A673 (cell line): ENCODE measurements around the gene SUN3. TPM values are rescaled to one million over a fixed set of nuclear protein-coding genes. Genes with fewer than 3 reads are reported as not detected.
"Not testable (repeated sequence)": the region's sequence is repeated elsewhere in the genome, so short reads cannot be mapped to it uniquely, and the experiment has no call there.

Source experiments
- BruUV-seq: library from RNA; stranded (reverse); fragments of 400-500 nt; replicated peaks from 2 replicates; lab custom pipeline; 2021; lab: Mats Ljungman, UMichigan
- CTCF ChIA-PET: fragments of 300-600 bp; sonication (Branson Sonifier 250); formaldehyde crosslinking; loops from one replicate; lab custom pipeline; 2022; ENCODE audit warnings: antibody characterized with exemption; lab: Charles Lee
- POLR2A ChIA-PET: fragments of 300-600 bp; sonication (Branson Sonifier 250); formaldehyde crosslinking; loops from one replicate; lab custom pipeline; 2022; ENCODE audit warnings: antibody characterized with exemption; ENCODE audit not compliant: low non-redundant PET; lab: Charles Lee
- DNase-seq: peaks from one replicate; pipeline ENCODE4 v3.0.0-alpha.2; 2015; ENCODE audit warnings: low spot score
- H3K27ac ChIP-seq: fragments of 200-600 bp; sonication (generic); 2 replicates; pipeline ENCODE4 v1.5.1; 2016; ENCODE audit warnings: mixed run types, low read depth, mild to moderate bottlenecking, mixed read lengths, antibody characterized with exemption, low read length; ENCODE audit not compliant: poor library complexity, severe bottlenecking
- H3K27me3 ChIP-seq: fragments of 200-600 bp; sonication (generic); replicated peaks from 2 replicates; pipeline ENCODE4 v1.6.1; 2017; ENCODE audit warnings: mixed run types, low read depth, mild to moderate bottlenecking, mixed read lengths, antibody characterized with exemption, low read length; ENCODE audit not compliant: insufficient read depth, poor library complexity
- H3K36me3 ChIP-seq: fragments of 200-600 bp; sonication (generic); 2 replicates; pipeline ENCODE4 v1.6.1; 2016; ENCODE audit warnings: mixed run types, mild to moderate bottlenecking, mixed read lengths, antibody characterized with exemption, low read length; ENCODE audit not compliant: insufficient read depth, poor library complexity, severe bottlenecking
- H3K4me1 ChIP-seq: fragments of 200-600 bp; sonication (generic); 2 replicates; pipeline ENCODE4 v1.6.1; 2017; ENCODE audit warnings: mixed run types, mild to moderate bottlenecking, mixed read lengths, antibody characterized with exemption, low read length; ENCODE audit not compliant: insufficient read depth, poor library complexity, severe bottlenecking
- H3K4me3 ChIP-seq: fragments of 200-600 bp; sonication (generic); 2 replicates; pipeline ENCODE4 v1.5.1; 2016; ENCODE audit warnings: low read depth, mixed run types, mild to moderate bottlenecking, mixed read lengths, low read length; ENCODE audit not compliant: poor library complexity, severe bottlenecking
- H3K9me3 ChIP-seq: fragments of 200-600 bp; sonication (generic); 2 replicates; pipeline ENCODE4 v1.6.1; 2016; ENCODE audit warnings: mixed run types, low read depth, mild to moderate bottlenecking, mixed read lengths, antibody characterized with exemption, low read length; ENCODE audit not compliant: poor library complexity, severe bottlenecking
- EZH2 ChIP-seq: fragments of 200-600 bp; sonication (generic); IDR thresholded peaks from 2 replicates; pipeline ENCODE4 v1.6.1; 2017; ENCODE audit warnings: borderline replicate concordance, low read depth, mild to moderate bottlenecking, mixed read lengths, antibody characterized with exemption, low read length; ENCODE audit not compliant: poor library complexity, severe bottlenecking
- intact Hi-C: fragments of 100-400 bp; cut with micrococcal nuclease; formaldehyde crosslinking; loops from one replicate; pipeline ENCODE4 v1.10.0; 2022; ENCODE audit not compliant: unreplicated experiment
- total RNA-seq: library from RNA; stranded (reverse); gene quantifications from 2 replicates; pipeline ENCODE4 v1.2.3, GENCODE V29; 2021
- TF ChIP-seq, protein P1 (sequence below): fragments of 300-800, 200-600 bp; sonication (generic); conservative IDR thresholded peaks from 2 replicates; pipeline ENCODE4 v1.5.1; 2017; ENCODE audit warnings: low read depth, mild to moderate bottlenecking, antibody characterized with exemption, low read length, moderate library complexity, mixed read lengths

SUN3 gene
- total RNA-seq, 1 experiment from 2014 or later: not detected

DNA sequence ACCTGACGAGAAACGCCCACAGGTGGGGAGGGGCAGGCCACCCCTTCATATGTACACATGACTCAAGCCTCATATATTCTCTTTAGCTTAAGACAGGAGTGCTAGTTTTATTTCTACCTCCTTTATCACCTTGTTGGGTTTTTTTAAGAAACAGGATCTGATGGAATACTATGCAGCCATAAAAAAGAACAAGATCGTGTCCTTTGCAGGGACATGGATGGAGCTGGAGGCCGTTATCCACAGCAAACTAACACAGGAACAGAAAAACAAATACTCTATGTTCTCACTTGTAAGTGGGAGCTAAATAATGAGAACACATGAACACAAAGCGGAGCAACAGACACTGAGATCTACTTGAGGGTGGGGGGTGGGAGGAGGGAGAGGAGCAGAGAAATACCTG lies 38.3 kb downstream of the SUN3 start:
- no peak overlapping the region for H3K4me3 ChIP-seq
- no TSS peak for BruUV-seq
- ChIA-PET CTCF (interaction anchor here (1.8 kb wide), 1 partner anchor 118 kb away, joined by 7 read pairs; no protein-coding TSS in a partner anchor), POLR2A (no interaction called here)
- H3K9me3 ChIP-seq: no peaks in the 10 kb centered on the region
- intact Hi-C loops: no loop called here
- no peak for DNase-seq
- H3K36me3 ChIP-seq: no peaks in the 10 kb centered on the region
- H3K27me3 ChIP-seq: no peaks in the 10 kb centered on the region
- no peak overlapping the region for H3K27ac ChIP-seq
- TF ChIP-seq, protein P1, sequence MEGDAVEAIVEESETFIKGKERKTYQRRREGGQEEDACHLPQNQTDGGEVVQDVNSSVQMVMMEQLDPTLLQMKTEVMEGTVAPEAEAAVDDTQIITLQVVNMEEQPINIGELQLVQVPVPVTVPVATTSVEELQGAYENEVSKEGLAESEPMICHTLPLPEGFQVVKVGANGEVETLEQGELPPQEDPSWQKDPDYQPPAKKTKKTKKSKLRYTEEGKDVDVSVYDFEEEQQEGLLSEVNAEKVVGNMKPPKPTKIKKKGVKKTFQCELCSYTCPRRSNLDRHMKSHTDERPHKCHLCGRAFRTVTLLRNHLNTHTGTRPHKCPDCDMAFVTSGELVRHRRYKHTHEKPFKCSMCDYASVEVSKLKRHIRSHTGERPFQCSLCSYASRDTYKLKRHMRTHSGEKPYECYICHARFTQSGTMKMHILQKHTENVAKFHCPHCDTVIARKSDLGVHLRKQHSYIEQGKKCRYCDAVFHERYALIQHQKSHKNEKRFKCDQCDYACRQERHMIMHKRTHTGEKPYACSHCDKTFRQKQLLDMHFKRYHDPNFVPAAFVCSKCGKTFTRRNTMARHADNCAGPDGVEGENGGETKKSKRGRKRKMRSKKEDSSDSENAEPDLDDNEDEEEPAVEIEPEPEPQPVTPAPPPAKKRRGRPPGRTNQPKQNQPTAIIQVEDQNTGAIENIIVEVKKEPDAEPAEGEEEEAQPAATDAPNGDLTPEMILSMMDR: no peak
- TF ChIP-seq EZH2: no peak
- H3K4me1 ChIP-seq: no peaks in the 10 kb centered on the region

DNA sequence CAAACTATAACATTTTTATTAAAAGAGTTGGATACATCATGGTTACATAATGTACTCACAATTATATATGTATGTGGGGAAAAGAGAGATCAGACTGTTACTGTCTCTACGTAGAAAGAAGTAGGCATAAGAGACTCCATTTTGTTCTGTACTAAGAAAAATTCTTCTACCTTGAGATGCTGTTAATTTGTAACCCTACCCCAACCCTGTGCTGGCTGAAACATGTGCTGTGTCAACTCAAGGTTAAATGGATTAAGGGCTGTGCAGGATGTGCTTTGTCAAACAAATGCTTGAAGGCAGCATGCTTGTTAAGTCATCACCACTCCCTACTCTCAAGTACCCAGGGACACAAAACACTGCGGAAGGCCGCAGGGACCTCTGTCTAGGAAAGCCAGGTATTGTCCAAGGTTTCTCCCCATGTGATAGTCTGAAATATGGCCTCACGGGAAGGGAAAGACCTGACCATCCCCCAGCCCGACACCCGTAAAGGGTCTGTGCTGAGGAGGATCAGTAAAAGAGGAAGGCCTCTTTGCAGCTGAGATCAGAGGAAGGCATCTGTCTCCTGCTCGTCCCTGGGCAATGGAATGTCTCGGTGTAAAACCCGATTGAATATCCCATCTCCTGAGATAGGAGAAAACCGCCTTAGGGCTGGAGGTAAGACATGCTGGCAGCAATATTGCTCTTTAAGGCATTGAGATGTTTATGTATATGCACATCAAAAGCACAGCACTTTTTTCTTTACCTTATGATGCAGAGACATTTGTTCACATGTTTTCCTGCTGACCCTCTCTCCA lies 39.1 kb downstream of the SUN3 start:
- CTCF ChIA-PET, H3K4me3 ChIP-seq, H3K36me3 ChIP-seq, H3K9me3 ChIP-seq, POLR2A ChIA-PET, H3K27me3 ChIP-seq, H3K27ac ChIP-seq, BruUV-seq, intact Hi-C loops, DNase-seq, H3K4me1 ChIP-seq: not testable (repeated sequence)

DNA sequence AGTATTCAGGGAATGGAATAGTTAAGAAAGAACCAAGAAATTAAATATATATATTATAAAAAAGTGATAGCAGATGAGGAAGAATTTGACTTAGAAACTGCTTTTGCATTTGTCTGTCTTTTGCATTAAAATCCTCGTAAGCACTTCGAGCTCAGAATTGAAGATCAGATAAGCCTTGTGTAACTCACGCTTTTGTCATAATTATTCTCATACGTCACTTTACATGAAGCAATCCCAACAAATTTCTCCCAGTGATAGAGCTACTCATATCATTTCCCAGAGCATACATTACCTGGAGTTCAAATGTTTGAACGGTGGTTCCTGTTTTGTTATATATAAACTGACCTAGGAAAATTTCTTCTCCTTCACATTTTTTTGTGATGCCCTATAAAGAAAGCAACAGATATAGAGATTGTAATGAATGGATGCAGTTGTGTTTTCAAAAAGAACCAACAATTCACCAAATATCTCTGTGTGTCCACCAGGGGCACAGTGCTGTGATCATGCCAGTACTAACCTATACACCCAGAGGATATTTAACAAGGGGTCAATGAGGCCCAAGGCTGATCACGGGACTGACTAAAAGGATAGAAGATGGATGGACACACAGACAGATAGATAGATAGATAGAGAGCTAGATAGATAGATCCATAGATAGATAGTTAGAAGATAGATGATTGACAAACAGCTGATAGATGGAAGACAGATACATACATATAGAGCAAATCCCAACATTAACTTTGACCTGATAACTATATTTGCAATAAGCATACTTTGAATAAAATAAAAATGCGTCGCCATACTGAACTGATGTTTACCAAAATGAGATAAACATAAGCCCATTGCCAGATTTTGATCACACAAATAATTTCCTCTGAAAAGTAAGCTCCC lies 40.2 kb downstream of the SUN3 start:
- no peak overlapping the region for H3K4me3 ChIP-seq
- no peaks in the 10 kb centered on the region for H3K27me3 ChIP-seq
- H3K4me1 ChIP-seq: no peaks in the 10 kb centered on the region
- TF ChIP-seq, protein P1: peak; percentile 54
- no peak for TF ChIP-seq EZH2
- H3K36me3 ChIP-seq: no peaks in the 10 kb centered on the region
- intact Hi-C loops: no loop called here
- BruUV-seq: no TSS peak
- DNase-seq: no peak
- ChIA-PET CTCF (interaction anchor here (2.1 kb wide), 1 partner anchor 122 kb away, joined by 6 read pairs; no protein-coding TSS in a partner anchor), POLR2A (no interaction called here)
- H3K9me3 ChIP-seq: no peaks in the 10 kb centered on the region
- H3K27ac ChIP-seq: no peak overlapping the region
